Measurements from ENCODE around the gene PRR5. TPM values are rescaled to one million over a fixed set of nuclear protein-coding genes. Genes with fewer than 3 reads are reported as not detected.

PRR5 gene
- total and polyA plus RNA-seq, 2 of the 13 experiments (the other 11 are each of a cell fraction or from before 2014, with no cell fraction given) = 11.6 to 27.5 TPM

DNA sequence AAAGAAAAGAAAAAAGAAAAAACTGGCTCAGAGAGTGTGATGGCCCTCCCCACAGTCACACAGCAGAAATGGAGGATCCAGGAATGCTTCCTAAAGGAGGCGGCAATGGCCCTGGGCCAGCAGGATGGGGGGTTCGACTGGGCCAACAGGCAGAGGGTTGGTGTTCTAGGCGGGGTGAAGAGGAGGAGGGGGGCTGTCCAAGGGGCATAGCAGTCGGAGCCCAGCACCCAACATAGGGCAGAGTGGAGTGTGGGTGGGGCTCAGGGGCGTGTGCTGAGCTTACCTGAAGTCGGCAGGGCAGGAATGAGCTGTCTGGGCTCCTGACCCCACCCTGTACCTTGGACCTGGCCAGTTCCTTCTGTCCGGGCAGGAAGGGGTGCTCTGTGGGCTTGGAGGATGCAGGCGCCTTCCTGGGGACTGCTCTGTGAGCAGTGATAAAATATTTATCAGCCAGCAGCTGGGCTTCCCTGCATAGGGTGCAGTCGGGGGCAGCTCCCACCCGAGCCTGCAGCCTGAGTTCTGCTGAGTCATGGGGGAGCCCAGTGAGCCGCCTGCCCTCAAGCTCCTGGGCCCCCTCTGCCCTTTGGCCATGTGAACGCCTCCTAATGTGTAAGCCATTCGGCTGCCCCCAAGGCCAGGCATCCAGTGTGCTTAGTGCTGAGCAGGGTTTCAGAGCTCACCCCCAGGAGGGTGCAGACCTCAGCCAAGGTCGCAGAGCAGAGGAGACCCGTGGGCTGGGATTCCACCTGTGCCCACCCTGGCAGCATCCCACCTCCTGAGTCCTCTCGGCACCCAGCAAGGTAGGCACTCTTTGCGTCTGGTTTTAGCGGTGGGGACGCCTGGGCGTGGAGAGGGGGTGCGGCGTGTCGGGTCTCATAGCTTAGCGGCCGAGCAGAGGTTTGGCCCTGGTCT is 25.3 kb upstream of the PRR5 start (continued):
- peak; percentile 79 for TF ChIP-seq ESRRA (CRISPR knock-in tag; IDR thresholded peaks at IDR 0.05; ENCODE audit: low read depth)
- TF ChIP-seq ZSCAN20 (CRISPR knock-in tag; IDR thresholded peaks at IDR 0.05; ENCODE audit: borderline replicate concordance) = no peak
- no peak for TF ChIP-seq TOE1 (CRISPR knock-in tag; IDR thresholded peaks at IDR 0.05)
- TF ChIP-seq ZZZ3 (CRISPR knock-in tag; IDR thresholded peaks at IDR 0.05; ENCODE audit: borderline replicate concordance) = no peak
- TF ChIP-seq, protein P1, sequence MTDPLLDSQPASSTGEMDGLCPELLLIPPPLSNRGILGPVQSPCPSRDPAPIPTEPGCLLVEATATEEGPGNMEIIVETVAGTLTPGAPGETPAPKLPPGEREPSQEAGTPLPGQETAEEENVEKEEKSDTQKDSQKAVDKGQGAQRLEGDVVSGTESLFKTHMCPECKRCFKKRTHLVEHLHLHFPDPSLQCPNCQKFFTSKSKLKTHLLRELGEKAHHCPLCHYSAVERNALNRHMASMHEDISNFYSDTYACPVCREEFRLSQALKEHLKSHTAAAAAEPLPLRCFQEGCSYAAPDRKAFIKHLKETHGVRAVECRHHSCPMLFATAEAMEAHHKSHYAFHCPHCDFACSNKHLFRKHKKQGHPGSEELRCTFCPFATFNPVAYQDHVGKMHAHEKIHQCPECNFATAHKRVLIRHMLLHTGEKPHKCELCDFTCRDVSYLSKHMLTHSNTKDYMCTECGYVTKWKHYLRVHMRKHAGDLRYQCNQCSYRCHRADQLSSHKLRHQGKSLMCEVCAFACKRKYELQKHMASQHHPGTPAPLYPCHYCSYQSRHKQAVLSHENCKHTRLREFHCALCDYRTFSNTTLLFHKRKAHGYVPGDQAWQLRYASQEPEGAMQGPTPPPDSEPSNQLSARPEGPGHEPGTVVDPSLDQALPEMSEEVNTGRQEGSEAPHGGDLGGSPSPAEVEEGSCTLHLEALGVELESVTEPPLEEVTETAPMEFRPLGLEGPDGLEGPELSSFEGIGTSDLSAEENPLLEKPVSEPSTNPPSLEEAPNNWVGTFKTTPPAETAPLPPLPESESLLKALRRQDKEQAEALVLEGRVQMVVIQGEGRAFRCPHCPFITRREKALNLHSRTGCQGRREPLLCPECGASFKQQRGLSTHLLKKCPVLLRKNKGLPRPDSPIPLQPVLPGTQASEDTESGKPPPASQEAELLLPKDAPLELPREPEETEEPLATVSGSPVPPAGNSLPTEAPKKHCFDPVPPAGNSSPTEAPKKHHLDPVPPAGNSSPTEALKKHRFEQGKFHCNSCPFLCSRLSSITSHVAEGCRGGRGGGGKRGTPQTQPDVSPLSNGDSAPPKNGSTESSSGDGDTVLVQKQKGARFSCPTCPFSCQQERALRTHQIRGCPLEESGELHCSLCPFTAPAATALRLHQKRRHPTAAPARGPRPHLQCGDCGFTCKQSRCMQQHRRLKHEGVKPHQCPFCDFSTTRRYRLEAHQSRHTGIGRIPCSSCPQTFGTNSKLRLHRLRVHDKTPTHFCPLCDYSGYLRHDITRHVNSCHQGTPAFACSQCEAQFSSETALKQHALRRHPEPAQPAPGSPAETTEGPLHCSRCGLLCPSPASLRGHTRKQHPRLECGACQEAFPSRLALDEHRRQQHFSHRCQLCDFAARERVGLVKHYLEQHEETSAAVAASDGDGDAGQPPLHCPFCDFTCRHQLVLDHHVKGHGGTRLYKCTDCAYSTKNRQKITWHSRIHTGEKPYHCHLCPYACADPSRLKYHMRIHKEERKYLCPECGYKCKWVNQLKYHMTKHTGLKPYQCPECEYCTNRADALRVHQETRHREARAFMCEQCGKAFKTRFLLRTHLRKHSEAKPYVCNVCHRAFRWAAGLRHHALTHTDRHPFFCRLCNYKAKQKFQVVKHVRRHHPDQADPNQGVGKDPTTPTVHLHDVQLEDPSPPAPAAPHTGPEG (CRISPR knock-in tag; IDR thresholded peaks at IDR 0.05) = 0 out of 2 replicates have a peak, but pooled peaks have one; percentile 10
- peak; percentile 83; the same call in 1 of the 2 replicates for TF ChIP-seq ZNF724P (CRISPR knock-in tag; IDR thresholded peaks at IDR 0.05; ENCODE audit: borderline replicate concordance)
- no peak for TF ChIP-seq SUZ12 (IDR thresholded peaks at IDR 0.05; ENCODE audit: low read depth, low read length)
- TF ChIP-seq, protein P2, sequence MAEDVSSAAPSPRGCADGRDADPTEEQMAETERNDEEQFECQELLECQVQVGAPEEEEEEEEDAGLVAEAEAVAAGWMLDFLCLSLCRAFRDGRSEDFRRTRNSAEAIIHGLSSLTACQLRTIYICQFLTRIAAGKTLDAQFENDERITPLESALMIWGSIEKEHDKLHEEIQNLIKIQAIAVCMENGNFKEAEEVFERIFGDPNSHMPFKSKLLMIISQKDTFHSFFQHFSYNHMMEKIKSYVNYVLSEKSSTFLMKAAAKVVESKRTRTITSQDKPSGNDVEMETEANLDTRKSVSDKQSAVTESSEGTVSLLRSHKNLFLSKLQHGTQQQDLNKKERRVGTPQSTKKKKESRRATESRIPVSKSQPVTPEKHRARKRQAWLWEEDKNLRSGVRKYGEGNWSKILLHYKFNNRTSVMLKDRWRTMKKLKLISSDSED (CRISPR knock-in tag; IDR thresholded peaks at IDR 0.05) = no peak
- no peak for TF ChIP-seq KLF13 (CRISPR knock-in tag; IDR thresholded peaks at IDR 0.05)
- TF ChIP-seq, protein P3, sequence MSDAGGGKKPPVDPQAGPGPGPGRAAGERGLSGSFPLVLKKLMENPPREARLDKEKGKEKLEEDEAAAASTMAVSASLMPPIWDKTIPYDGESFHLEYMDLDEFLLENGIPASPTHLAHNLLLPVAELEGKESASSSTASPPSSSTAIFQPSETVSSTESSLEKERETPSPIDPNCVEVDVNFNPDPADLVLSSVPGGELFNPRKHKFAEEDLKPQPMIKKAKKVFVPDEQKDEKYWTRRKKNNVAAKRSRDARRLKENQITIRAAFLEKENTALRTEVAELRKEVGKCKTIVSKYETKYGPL (CRISPR knock-in tag; IDR thresholded peaks at IDR 0.05) = no peak
- TF ChIP-seq CBFB (CRISPR knock-in tag; IDR thresholded peaks at IDR 0.05) = 0 out of 2 replicates have a peak, but pooled peaks have one; percentile 25
- TF ChIP-seq, protein P4, sequence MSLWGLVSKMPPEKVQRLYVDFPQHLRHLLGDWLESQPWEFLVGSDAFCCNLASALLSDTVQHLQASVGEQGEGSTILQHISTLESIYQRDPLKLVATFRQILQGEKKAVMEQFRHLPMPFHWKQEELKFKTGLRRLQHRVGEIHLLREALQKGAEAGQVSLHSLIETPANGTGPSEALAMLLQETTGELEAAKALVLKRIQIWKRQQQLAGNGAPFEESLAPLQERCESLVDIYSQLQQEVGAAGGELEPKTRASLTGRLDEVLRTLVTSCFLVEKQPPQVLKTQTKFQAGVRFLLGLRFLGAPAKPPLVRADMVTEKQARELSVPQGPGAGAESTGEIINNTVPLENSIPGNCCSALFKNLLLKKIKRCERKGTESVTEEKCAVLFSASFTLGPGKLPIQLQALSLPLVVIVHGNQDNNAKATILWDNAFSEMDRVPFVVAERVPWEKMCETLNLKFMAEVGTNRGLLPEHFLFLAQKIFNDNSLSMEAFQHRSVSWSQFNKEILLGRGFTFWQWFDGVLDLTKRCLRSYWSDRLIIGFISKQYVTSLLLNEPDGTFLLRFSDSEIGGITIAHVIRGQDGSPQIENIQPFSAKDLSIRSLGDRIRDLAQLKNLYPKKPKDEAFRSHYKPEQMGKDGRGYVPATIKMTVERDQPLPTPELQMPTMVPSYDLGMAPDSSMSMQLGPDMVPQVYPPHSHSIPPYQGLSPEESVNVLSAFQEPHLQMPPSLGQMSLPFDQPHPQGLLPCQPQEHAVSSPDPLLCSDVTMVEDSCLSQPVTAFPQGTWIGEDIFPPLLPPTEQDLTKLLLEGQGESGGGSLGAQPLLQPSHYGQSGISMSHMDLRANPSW (CRISPR knock-in tag; IDR thresholded peaks at IDR 0.05; ENCODE audit: borderline replicate concordance) = no peak
- TF ChIP-seq, protein P5, sequence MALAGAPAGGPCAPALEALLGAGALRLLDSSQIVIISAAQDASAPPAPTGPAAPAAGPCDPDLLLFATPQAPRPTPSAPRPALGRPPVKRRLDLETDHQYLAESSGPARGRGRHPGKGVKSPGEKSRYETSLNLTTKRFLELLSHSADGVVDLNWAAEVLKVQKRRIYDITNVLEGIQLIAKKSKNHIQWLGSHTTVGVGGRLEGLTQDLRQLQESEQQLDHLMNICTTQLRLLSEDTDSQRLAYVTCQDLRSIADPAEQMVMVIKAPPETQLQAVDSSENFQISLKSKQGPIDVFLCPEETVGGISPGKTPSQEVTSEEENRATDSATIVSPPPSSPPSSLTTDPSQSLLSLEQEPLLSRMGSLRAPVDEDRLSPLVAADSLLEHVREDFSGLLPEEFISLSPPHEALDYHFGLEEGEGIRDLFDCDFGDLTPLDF (CRISPR knock-in tag; IDR thresholded peaks at IDR 0.05) = no peak; the same call in 1 of the 2 replicates
- no peak for TF ChIP-seq ZNF232 (CRISPR knock-in tag; IDR thresholded peaks at IDR 0.05; ENCODE audit: borderline replicate concordance)
- TF ChIP-seq ZNF746 (CRISPR knock-in tag; IDR thresholded peaks at IDR 0.05) = peak; percentile 55; the same call in 1 of the 2 replicates
- TF ChIP-seq ZSCAN21 (CRISPR knock-in tag; IDR thresholded peaks at IDR 0.05; ENCODE audit: borderline replicate concordance) = peak; percentile 84
